K562 (cell line): ENCODE results near the gene LYAR. TPM values are rescaled to one million over a fixed set of nuclear protein-coding genes. Genes with fewer than 3 reads are reported as not detected.

ENCODE experiments used
- ATAC-seq: fragments of 200-7000 bp; cut with Tn5 transposase; 3 replicates; pipeline ENCODE4 v1.9.1; 2020; ENCODE audit warnings: moderate library complexity
- BruUV-seq: library from RNA; stranded (reverse); fragments of 400-500 nt; replicated peaks from 2 replicates; lab custom pipeline; 2021; lab: Mats Ljungman, UMichigan
- CTCF ChIA-PET: fragments of 300-600 bp; formaldehyde crosslinking; extraction: SDS; loops from one replicate; lab custom pipeline; 2021; ENCODE audit warnings: low intra/inter-chr PET ratio; lab: Yijun Ruan, JAX
- POLR2A ChIA-PET: fragments of 300-600, 350-650 bp; sonication (Branson Sonifier 250); formaldehyde crosslinking; extraction: SDS; loops from one replicate; lab custom pipeline; 2021; ENCODE audit warnings: antibody characterized with exemption, inconsistent platforms; lab: Yijun Ruan, JAX
- DNase-seq, 4 experiments: peaks; one replicate each; pipeline versions ENCODE4 v3.0.0 to v3.0.0-alpha.2; 2011 to 2018; ENCODE audit warnings: low spot score in 3 of 4, mixed read lengths in 3 of 4; ENCODE audit errors: extremely low read depth in 1 of 4
- FAIRE-seq: peaks from 2 replicates; lab custom pipeline; 2011; peaks lifted over from hg19 to GRCh38; lab: Jason Lieb, UNC
- H2AFZ ChIP-seq: 2 replicates; pipeline ENCODE4 v1.6.0; 2011; ENCODE audit warnings: low read depth, low read length, control low read depth, inconsistent platforms
- H3K27ac ChIP-seq: fragments of 200-600 bp; 3 replicates; pipeline ENCODE4 v1.8.0; 2011; ENCODE audit warnings: low read depth, mild to moderate bottlenecking, control low read depth, inconsistent platforms, low read length, moderate library complexity, mixed read lengths; ENCODE audit errors: extremely low read depth
- H3K27me3 ChIP-seq, 2 experiments: fragments of 300-600 bp in 1 of 2; 2 replicates in 1 of 2; 3 replicates in 1 of 2; pipeline versions ENCODE4 v1.6.0 to v1.8.0; 2011; ENCODE audit warnings: inconsistent platforms in 2 of 2, low read length in 2 of 2, mild to moderate bottlenecking in 1 of 2, mixed read lengths in 1 of 2, moderate library complexity in 1 of 2; ENCODE audit not compliant: control insufficient read depth in 2 of 2, insufficient read depth in 2 of 2
- H3K36me3 ChIP-seq: fragments of 300-600 bp; 3 replicates; pipeline ENCODE4 v1.8.0; 2011; ENCODE audit warnings: mild to moderate bottlenecking, low read length, inconsistent platforms; ENCODE audit not compliant: control insufficient read depth, insufficient read depth
- H3K4me1 ChIP-seq, 2 experiments: fragments of 200-600 bp in 1 of 2; replicated peaks in 1 of 2; 2 replicates in 1 of 2; 3 replicates in 1 of 2; pipeline versions ENCODE4 v1.5.1 to v1.8.0; 2011; ENCODE audit warnings: inconsistent platforms in 2 of 2, low read length in 2 of 2, mild to moderate bottlenecking in 1 of 2, mixed read lengths in 1 of 2, moderate library complexity in 1 of 2; ENCODE audit not compliant: control insufficient read depth in 2 of 2, insufficient read depth in 2 of 2
- H3K4me2 ChIP-seq: 2 replicates; pipeline ENCODE4 v1.6.1; 2011; ENCODE audit warnings: low read length, control low read depth, inconsistent platforms, mixed read lengths; ENCODE audit not compliant: insufficient read depth
- H3K4me3 ChIP-seq: fragments of 200-600 bp; sonication (generic), shearing (Covaris generic); 2 replicates; pipeline ENCODE4 v1.5.1; 2016; ENCODE audit warnings: control low read depth, inconsistent platforms
- H3K79me2 ChIP-seq: fragments of 200-600 bp; 3 replicates; pipeline ENCODE4 v1.8.0; 2011; ENCODE audit warnings: low read length, inconsistent platforms; ENCODE audit not compliant: control insufficient read depth, insufficient read depth
- H3K9ac ChIP-seq, 2 experiments: 2 replicates each; pipeline versions ENCODE4 v1.6.0 to v1.6.1; 2011; ENCODE audit warnings: low read depth in 2 of 2, low read length in 2 of 2, control low read depth in 1 of 2, inconsistent platforms in 1 of 2, mild to moderate bottlenecking in 1 of 2, mixed read lengths in 1 of 2; ENCODE audit not compliant: insufficient read depth in 1 of 2
- H3K9me1 ChIP-seq: one replicate; pipeline ENCODE4 v1.6.0; 2011; ENCODE audit warnings: inconsistent platforms, mild to moderate bottlenecking, low read length, moderate library complexity; ENCODE audit not compliant: control insufficient read depth, insufficient read depth
- H3K9me3 ChIP-seq: replicated peaks from 2 replicates; pipeline ENCODE4 v1.5.1; 2011; ENCODE audit warnings: low read depth, low read length, inconsistent platforms; ENCODE audit not compliant: control insufficient read depth, insufficient read depth
- H4K20me1 ChIP-seq: replicated peaks from 2 replicates; pipeline ENCODE4 v1.6.1; 2011; ENCODE audit warnings: low read length, inconsistent platforms, mixed read lengths; ENCODE audit not compliant: control insufficient read depth, insufficient read depth
- GTF3C2 ChIP-seq: IDR thresholded peaks from 3 replicates; pipeline ENCODE4 v1.6.1; 2011; ENCODE audit warnings: borderline replicate concordance, mild to moderate bottlenecking, moderate library complexity; ENCODE audit not compliant: insufficient read length; ENCODE audit errors: extremely low read depth
- HES1 ChIP-seq: fragments of 450-650 bp; IDR thresholded peaks from 2 replicates; pipeline ENCODE4 v1.6.1; 2016; ENCODE audit warnings: low read depth, mild to moderate bottlenecking, moderate library complexity
- MCM2 ChIP-seq: fragments of 450-650 bp; IDR thresholded peaks from 2 replicates; pipeline ENCODE4 v1.6.1; 2017; ENCODE audit warnings: low read depth, mild to moderate bottlenecking
- NCOA1 ChIP-seq: fragments of 450-650 bp; IDR thresholded peaks from 2 replicates; pipeline ENCODE4 v1.6.1; 2016; ENCODE audit warnings: low read depth
- STAT5B ChIP-seq: fragments of 250-450 bp; sonication (Bioruptor Pico); IDR thresholded peaks from 2 replicates; pipeline ENCODE4 v1.8.0; 2021; ENCODE audit warnings: mild to moderate bottlenecking, inconsistent platforms
- ZC3H4 ChIP-seq: sonication (generic); formaldehyde crosslinking; IDR thresholded peaks from 2 replicates; pipeline ENCODE4 v1.9.0; 2021; ENCODE audit warnings: missing genetic modification reagents, borderline replicate concordance
- ZNF133 ChIP-seq: fragments of 250-450 bp; sonication (Bioruptor Pico); IDR thresholded peaks from 2 replicates; pipeline ENCODE4 v1.4.0; 2020; ENCODE audit warnings: mild to moderate bottlenecking
- ZNF347 ChIP-seq: fragments of 450-650 bp; formaldehyde crosslinking; IDR thresholded peaks from 2 replicates; pipeline ENCODE4 v1.4.0; 2020; ENCODE audit warnings: low read depth, mild to moderate bottlenecking, moderate library complexity
- ZNF444 ChIP-seq: fragments of 250-450 bp; sonication (Bioruptor Pico); IDR thresholded peaks from 2 replicates; pipeline ENCODE4 v1.4.0; 2020; ENCODE audit warnings: mild to moderate bottlenecking, moderate library complexity
- WGBS: fragments of 100-300 bp; shearing (Covaris generic); methylation state at CpG from one replicate; pipeline ENCODE4 v1.1.6; 2016; ENCODE audit warnings: low coverage, mixed read lengths; ENCODE audit not compliant: insufficient coverage; ENCODE audit errors: missing lambda C conversion rate; 5-methylcytosine and 5-hydroxymethylcytosine counted together
- in situ Hi-C: fragments of 300-500 bp; cut with MboI; formaldehyde crosslinking; loops from 4 replicates; pipeline ENCODE4 v1.15.0; 2018; ENCODE audit warnings: inconsistent platforms, mixed read lengths
- intact Hi-C: fragments of 100-400 bp; cut with micrococcal nuclease; formaldehyde crosslinking; loops from 2 replicates; pipeline ENCODE4 v1.14.2; 2022
- polyA plus RNA-seq, 8 experiments: library from polyadenylated mRNA; depleted of rRNA in 4 of 8; stranded (reverse) in 5 of 8; unstranded in 3 of 8; fragments of >200 nt; fragmentation: Nextera tagmentation in 2 of 8; fragmentation: Illumina TruSeq in 1 of 8; extraction: Ambion mirVana in 2 of 8; extraction: Trizol in 1 of 8; gene quantifications; 2 replicates each; pipeline versions ENCODE4 v1.2.1 to v1.2.3, GENCODE V29; 2011 to 2014; ENCODE audit warnings: inconsistent platforms in 1 of 8, missing spikeins in 1 of 8
- total RNA-seq, 7 experiments: library from RNA; depleted of rRNA in 6 of 7; stranded (reverse); fragments of >200 nt in 6 of 7; fragmentation: Illumina TruSeq in 2 of 7; extraction: Trizol in 2 of 7; gene quantifications; 2 replicates each; pipeline versions ENCODE4 v1.2.1 to v1.2.3, GENCODE V29; 2011 to 2021; ENCODE audit warnings: low replicate concordance in 1 of 7

Gene LYAR
- total and polyA plus RNA-seq, 9 of the 15 experiments (the other 6 are each of a cell fraction or from before 2014, with no cell fraction given) = 28.3 to 172 (median 127) TPM

GRCh38 chr4:4233610-4234009 is 56.3 kb downstream of the LYAR start (continued):
- no peak for TF ChIP-seq HES1
- no peak for TF ChIP-seq ZNF133 (CRISPR knock-in tag)

GRCh38 chr4:4228356-4228668 is 61.6 kb downstream of the LYAR start:
- TF ChIP-seq NCOA1 = no peak
- no peak for TF ChIP-seq ZNF347 (CRISPR knock-in tag)
- no peak for TF ChIP-seq GTF3C2
- TF ChIP-seq MCM2 = no peak
- no peak for TF ChIP-seq ZC3H4 (CRISPR knock-in tag)
- no peak for TF ChIP-seq STAT5B (CRISPR knock-in tag)
- no peak for TF ChIP-seq ZNF444 (CRISPR knock-in tag)
- POLR2A ChIA-PET = no interaction called here
- no TSS peak for BruUV-seq
- CTCF ChIA-PET = no interaction called here
- no peaks in the 10 kb centered on the region for H3K36me3 ChIP-seq
- no peak overlapping the region for H3K9ac ChIP-seq
- H3K4me2 ChIP-seq = no peak overlapping the region
- no peak overlapping the region for H3K4me3 ChIP-seq
- intact Hi-C loops = no loop called here
- DNase-seq = no peak
- in situ Hi-C loops = no loop called here
- H3K9me1 ChIP-seq = no peaks in the 10 kb centered on the region
- peaks cover 0 to 18% of the 10 kb centered on the region in 2 experiments; a peak in 2 of 5 replicates for H3K4me1 ChIP-seq
- H3K27ac ChIP-seq = no peak overlapping the region
- H4K20me1 ChIP-seq = no peaks in the 10 kb centered on the region
- H2AFZ ChIP-seq = no peak overlapping the region
- no peaks in the 10 kb centered on the region for H3K79me2 ChIP-seq
- ATAC-seq = no peak
- no peak for FAIRE-seq
- WGBS = 0% methylated on average over 1 of the region's 1 CpG
- H3K27me3 ChIP-seq = peaks cover 18 to 39% of the 10 kb centered on the region in 2 experiments; a peak in 4 of 5 replicates
- 0 out of 2 replicates have a peak, but pooled peaks cover 1% of the 10 kb centered on the region for H3K9me3 ChIP-seq
